CD4-positive, alpha-beta T cell treated with Interleukin-12 subunit alpha and Interleukin-12 subunit beta, for 1 hour (primary cell): ENCODE results near the gene DDI1.

ENCODE experiments used
- DNase-seq: peaks from one replicate; pipeline ENCODE4 v3.0.0-alpha.2; 2020

Gene DDI1

DNA sequence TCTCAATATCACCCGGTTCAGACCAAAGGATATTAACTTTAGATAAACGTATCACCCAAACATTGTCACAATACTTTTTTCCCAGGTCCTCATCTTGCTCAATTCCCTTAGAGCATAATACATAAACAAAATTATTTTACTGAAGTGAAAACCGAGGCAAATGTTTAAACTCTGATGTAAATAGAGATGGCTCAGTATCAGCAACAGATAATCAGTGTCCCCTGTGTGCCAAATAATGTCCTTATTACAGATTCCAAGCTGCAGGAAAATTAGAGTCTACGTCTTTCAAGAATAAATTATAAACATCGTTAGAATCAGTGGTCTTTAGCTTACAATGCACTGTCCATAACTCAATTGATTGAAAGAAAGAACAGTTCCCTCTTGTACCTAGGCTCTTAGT, 50.2 kb downstream of the DDI1 start:
- no peak for DNase-seq
